Measurements from ENCODE around the gene SORBS1. TPM values are rescaled to one million over a fixed set of nuclear protein-coding genes. Genes with fewer than 3 reads are reported as not detected.
A peak's percentile ranks its signal among the peaks of the same experiment; 100 is the strongest.

SORBS1 gene
- total and polyA plus RNA-seq, 9 of the 15 experiments (the other 6 are each of a cell fraction or from before 2014, with no cell fraction given): 2.0 to 13.3 (median 6.5) TPM

- BruUV-seq (replicated peaks): no TSS peak
- H3K9me1 ChIP-seq (ENCODE audit: control insufficient read depth, insufficient read depth, low read length): no peaks in the 10 kb centered on the region
- H3K4me3 ChIP-seq: no peak overlapping the region
- FAIRE-seq: peak; percentile 55
- peaks cover 38 to 44% of the 10 kb centered on the region in 2 experiments for H3K4me1 ChIP-seq (replicated peaks in 1 of 2; ENCODE audit: control insufficient read depth in 2 of 2, insufficient read depth in 2 of 2, low read length in 2 of 2)
- H3K27me3 ChIP-seq (ENCODE audit: control insufficient read depth in 2 of 2, insufficient read depth in 2 of 2, low read length in 2 of 2): no peaks in the 10 kb centered on the region
- peaks cover 6% of the 10 kb centered on the region for H3K79me2 ChIP-seq (ENCODE audit: control insufficient read depth, insufficient read depth, low read length)
- no peaks in the 10 kb centered on the region for H4K20me1 ChIP-seq (replicated peaks; ENCODE audit: control insufficient read depth, insufficient read depth, low read length)
- in situ Hi-C loops (cut with MboI): no loop called here
- H3K4me2 ChIP-seq (ENCODE audit: insufficient read depth, low read length): peak overlapping the region; percentile 74
- ATAC-seq: peak; percentile 65
- ChIA-PET POLR2A (interaction anchor here (0.6 to 1.5 kb wide), 4 partner anchors 8 to 21 kb away, joined by 3 to 6 read pairs (median 4); no protein-coding TSS in a partner anchor), CTCF (ENCODE audit: low intra/inter-chr PET ratio) (no interaction called here)
- intact Hi-C loops (cut with micrococcal nuclease): no loop called here
- H3K27ac ChIP-seq (ENCODE audit: extremely low read depth, low read depth, low read length): peak overlapping the region; percentile 84
- no peaks in the 10 kb centered on the region for H3K9me3 ChIP-seq (replicated peaks; ENCODE audit: control insufficient read depth, insufficient read depth, low read depth, low read length)
- DNase-seq (ENCODE audit: extremely low read depth in 1 of 4, low spot score in 3 of 4): peak; percentile 27 to 81 (median 40)
- WGBS (ENCODE audit: insufficient coverage, low coverage, missing lambda C conversion rate): 11% methylated on average over 34 of the region's 39 CpGs
- peak overlapping the region; percentile 97 for H2AFZ ChIP-seq (ENCODE audit: low read depth, low read length)
- no peaks in the 10 kb centered on the region for H3K36me3 ChIP-seq (ENCODE audit: control insufficient read depth, insufficient read depth, low read length)
- peak overlapping the region; percentile 61 to 81 for H3K9ac ChIP-seq (ENCODE audit: insufficient read depth in 1 of 2, low read depth in 2 of 2, low read length in 2 of 2)
- peak; percentile 81 for TF ChIP-seq ZNF24 (IDR thresholded peaks at IDR 0.05)
- TF ChIP-seq, protein P1, sequence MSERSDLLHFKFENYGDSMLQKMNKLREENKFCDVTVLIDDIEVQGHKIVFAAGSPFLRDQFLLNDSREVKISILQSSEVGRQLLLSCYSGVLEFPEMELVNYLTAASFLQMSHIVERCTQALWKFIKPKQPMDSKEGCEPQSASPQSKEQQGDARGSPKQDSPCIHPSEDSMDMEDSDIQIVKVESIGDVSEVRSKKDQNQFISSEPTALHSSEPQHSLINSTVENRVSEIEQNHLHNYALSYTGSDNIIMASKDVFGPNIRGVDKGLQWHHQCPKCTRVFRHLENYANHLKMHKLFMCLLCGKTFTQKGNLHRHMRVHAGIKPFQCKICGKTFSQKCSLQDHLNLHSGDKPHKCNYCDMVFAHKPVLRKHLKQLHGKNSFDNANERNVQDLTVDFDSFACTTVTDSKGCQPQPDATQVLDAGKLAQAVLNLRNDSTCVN (CRISPR knock-in tag; IDR thresholded peaks at IDR 0.05): no peak
- TF ChIP-seq, protein P2, sequence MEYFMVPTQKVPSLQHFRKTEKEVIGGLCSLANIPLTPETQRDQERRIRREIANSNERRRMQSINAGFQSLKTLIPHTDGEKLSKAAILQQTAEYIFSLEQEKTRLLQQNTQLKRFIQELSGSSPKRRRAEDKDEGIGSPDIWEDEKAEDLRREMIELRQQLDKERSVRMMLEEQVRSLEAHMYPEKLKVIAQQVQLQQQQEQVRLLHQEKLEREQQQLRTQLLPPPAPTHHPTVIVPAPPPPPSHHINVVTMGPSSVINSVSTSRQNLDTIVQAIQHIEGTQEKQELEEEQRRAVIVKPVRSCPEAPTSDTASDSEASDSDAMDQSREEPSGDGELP (CRISPR knock-in tag; IDR thresholded peaks at IDR 0.05; ENCODE audit: borderline replicate concordance): peak; percentile 42; the same call in 1 of the 2 replicates
- 0 out of 2 replicates have a peak, but pooled peaks have one; percentile 26 for TF ChIP-seq MTA3 (IDR thresholded peaks at IDR 0.05; ENCODE audit: borderline replicate concordance)
- TF ChIP-seq PHF8 (IDR thresholded peaks at IDR 0.05; ENCODE audit: borderline replicate concordance, low read length): peak; percentile 40; the same call in 1 of the 2 replicates
- TF ChIP-seq L3MBTL2 (IDR thresholded peaks at IDR 0.05): peak; percentile 75
- no peak for TF ChIP-seq ZNF668 (CRISPR knock-in tag; IDR thresholded peaks at IDR 0.05)
- TF ChIP-seq RBFOX2 (IDR thresholded peaks at IDR 0.05; ENCODE audit: low read depth, low read length): peak; percentile 75
These were observed 266.0 kb downstream of the SORBS1 start for GRCh38 chr10:95295031-95295755.
